ENCODE results near the gene PTGIS. TPM values are rescaled to one million over a fixed set of nuclear protein-coding genes. Genes with fewer than 3 reads are reported as not detected.
A peak's percentile ranks its signal among the peaks of the same experiment; 100 is the strongest.

Gene PTGIS
- total RNA-seq, 1 experiment from 2014 or later, result 20.0 TPM

DNA sequence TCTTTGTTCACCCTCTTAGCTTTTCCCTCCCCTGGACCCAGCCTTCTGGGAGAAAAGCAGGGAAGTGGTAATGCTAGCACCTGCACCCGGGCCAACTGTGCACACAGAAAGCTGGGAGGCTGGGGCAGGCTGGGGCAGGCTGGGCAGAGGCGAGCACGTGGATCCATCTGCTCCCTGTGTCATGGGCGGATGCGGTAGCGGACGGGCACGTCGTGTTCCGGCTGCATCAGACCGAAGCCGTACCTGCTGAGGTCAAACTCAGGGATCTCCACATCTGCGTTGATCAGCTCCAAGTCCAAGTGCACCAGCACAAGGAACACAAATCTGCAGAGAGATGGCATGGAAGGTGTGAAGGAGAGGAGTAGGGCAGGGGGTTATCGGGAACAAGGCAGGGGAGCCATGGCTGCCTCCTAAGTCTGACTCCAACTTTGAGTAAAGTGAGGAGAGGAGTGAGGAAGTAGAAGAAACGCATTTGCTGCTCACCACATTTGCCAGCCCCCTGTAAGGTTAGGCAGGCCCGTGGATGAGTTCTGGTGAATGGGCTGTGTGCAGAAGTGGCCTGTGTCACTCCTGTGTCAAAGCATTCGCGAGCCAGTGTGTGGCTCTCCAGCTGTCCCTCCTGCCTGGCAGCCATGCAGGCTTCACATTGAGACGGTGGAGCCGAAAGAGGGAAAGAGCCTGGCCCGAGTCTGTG, 60.0 kb downstream of the PTGIS start:
- no peak overlapping the region for H2AK5ac ChIP-seq (ENCODE audit: insufficient read length, low read length)
- H4K8ac ChIP-seq (replicated peaks; ENCODE audit: insufficient read length, low read depth, low read length), result no peak overlapping the region
- H3K27me3 ChIP-seq (ENCODE audit: insufficient read depth, low read length), result no peaks in the 10 kb centered on the region
- H4K20me1 ChIP-seq (ENCODE audit: control insufficient read depth, insufficient read depth, insufficient read length), result no peaks in the 10 kb centered on the region
- H3K9ac ChIP-seq (ENCODE audit: extremely low read depth, insufficient read length, low read length), result no peak overlapping the region
- H2BK5ac ChIP-seq (ENCODE audit: insufficient read length, low read length), result no peak overlapping the region
- H3K18ac ChIP-seq (ENCODE audit: insufficient read length, low read depth, low read length), result no peak overlapping the region
- no peaks in the 10 kb centered on the region for H3K79me2 ChIP-seq (ENCODE audit: insufficient read depth, low read length)
- no peaks in the 10 kb centered on the region for H3K4me1 ChIP-seq (ENCODE audit: insufficient read depth, low read length)
- peaks cover 10 to 20% of the 10 kb centered on the region in 2 experiments for H3K4me1 Mint-ChIP-seq
- H2BK12ac ChIP-seq (ENCODE audit: insufficient read length, low read depth, low read length), result no peak overlapping the region
- no peak overlapping the region for H3K4me2 ChIP-seq (ENCODE audit: insufficient read depth, insufficient read length, low read length)
- no peak overlapping the region for H2BK20ac ChIP-seq (ENCODE audit: low read depth, low read length, poor library complexity, severe bottlenecking)
- H3K4ac ChIP-seq (ENCODE audit: low read depth, low read length), result no peak overlapping the region
- no peaks in the 10 kb centered on the region for H3K79me1 ChIP-seq (ENCODE audit: insufficient read depth, low read depth, low read length, poor library complexity, severe bottlenecking)
- H3K27me3 Mint-ChIP-seq (ENCODE audit: low read depth), result no peaks in the 10 kb centered on the region
- no peak overlapping the region for H3T11ph ChIP-seq (ENCODE audit: low read length)
- H3K9me3 ChIP-seq (ENCODE audit: control insufficient read depth, low read depth, low read length), result no peaks in the 10 kb centered on the region
- no peak for TF ChIP-seq CTCF (conservative IDR thresholded peaks at IDR 0.05)
- H4K5ac ChIP-seq (ENCODE audit: insufficient read length, low read depth, low read length), result no peak overlapping the region
- H2BK15ac ChIP-seq (ENCODE audit: low read depth, low read length), result no peak overlapping the region
- H3K14ac ChIP-seq (ENCODE audit: insufficient read depth, low read length), result no peak overlapping the region
- no CpG with 5 or more reads among the region's 21 CpGs for WGBS (ENCODE audit: extremely low coverage, insufficient read length, low lambda C conversion rate)
- no peak for DNase-seq
- no peak overlapping the region for H4K91ac ChIP-seq (ENCODE audit: insufficient read length, low read depth, low read length)
- H2BK120ac ChIP-seq (ENCODE audit: low read depth, low read length, poor library complexity, severe bottlenecking), result no peak overlapping the region
- no peak overlapping the region for H2AFZ ChIP-seq (ENCODE audit: low read length)
- H3K27ac Mint-ChIP-seq, result peak overlapping the region in 1 of 3 experiments; percentile 95; a peak in 3 of 7 replicates
- H3K56ac ChIP-seq (ENCODE audit: insufficient read length, low read depth, low read length), result no peak overlapping the region
- H3K36me3 Mint-ChIP-seq (ENCODE audit: insufficient read depth in 1 of 3, low read depth in 3 of 3), result peaks cover 2 to 13% (median 2%) of the 10 kb centered on the region in 3 experiments; a peak in 5 of 7 replicates
- H3K23ac ChIP-seq (ENCODE audit: insufficient read length, low read depth, low read length), result no peak overlapping the region
- no peak overlapping the region for H3K4me3 Mint-ChIP-seq
- no peaks in the 10 kb centered on the region for H3K23me2 ChIP-seq (ENCODE audit: insufficient read length, low read depth, low read length, poor library complexity, severe bottlenecking)
- no peaks in the 10 kb centered on the region for H3K9me3 Mint-ChIP-seq
- H3K27ac ChIP-seq (ENCODE audit: insufficient read length, low read depth, low read length), result no peak overlapping the region

Measured in H9 (cell line).